Measurements from ENCODE around the gene SLC43A3.

SLC43A3 gene

GRCh38 chr11:57426929-57427726 lies at the start of gene SLC43A3:
TSS of gene SLC43A3 (minus strand) at chr11:57427121. CDS start at chr11:57426172, 949 bp downstream.
- in situ Hi-C loops (cut with MboI; ENCODE audit: low sequenced_read_pairs), result no loop called here

GRCh38 chr11:57476047-57476756 lies 49.3 kb upstream of the SLC43A3 start:
- in situ Hi-C loops (cut with MboI; ENCODE audit: low sequenced_read_pairs), result no loop called here

- in situ Hi-C loops (cut with MboI; ENCODE audit: low sequenced_read_pairs), result no loop called here
Observed at GRCh38 chr11:57475671-57476046, 48.7 kb upstream of the SLC43A3 start.

- in situ Hi-C loops (cut with MboI; ENCODE audit: low sequenced_read_pairs), result no loop called here
Observed at GRCh38 chr11:57475191-57475590, 48.3 kb upstream of the SLC43A3 start.

GRCh38 chr11:57474803-57475115 lies 47.8 kb upstream of the SLC43A3 start:
- in situ Hi-C loops (cut with MboI; ENCODE audit: low sequenced_read_pairs), result no loop called here

GRCh38 chr11:57474017-57474802 lies 47.3 kb upstream of the SLC43A3 start:
- in situ Hi-C loops (cut with MboI; ENCODE audit: low sequenced_read_pairs), result no loop called here

- in situ Hi-C loops (cut with MboI; ENCODE audit: low sequenced_read_pairs), result no loop called here
Observed at GRCh38 chr11:57473285-57473841, 46.4 kb upstream of the SLC43A3 start.

GRCh38 chr11:57471496-57471895 lies 44.6 kb upstream of the SLC43A3 start:
- in situ Hi-C loops (cut with MboI; ENCODE audit: low sequenced_read_pairs), result no loop called here

- in situ Hi-C loops (cut with MboI; ENCODE audit: low sequenced_read_pairs), result no loop called here
Observed at GRCh38 chr11:57469268-57469667, 42.3 kb upstream of the SLC43A3 start.

- in situ Hi-C loops (cut with MboI; ENCODE audit: low sequenced_read_pairs), result no loop called here
Observed at GRCh38 chr11:57468276-57468675, 41.4 kb upstream of the SLC43A3 start.

- in situ Hi-C loops (cut with MboI; ENCODE audit: low sequenced_read_pairs), result no loop called here
Observed at GRCh38 chr11:57467508-57468157, 40.7 kb upstream of the SLC43A3 start.

- in situ Hi-C loops (cut with MboI; ENCODE audit: low sequenced_read_pairs), result no loop called here
Observed at GRCh38 chr11:57466680-57467079, 39.8 kb upstream of the SLC43A3 start.

GRCh38 chr11:57464539-57465181 lies 37.7 kb upstream of the SLC43A3 start:
- in situ Hi-C loops (cut with MboI; ENCODE audit: low sequenced_read_pairs), result no loop called here

GRCh38 chr11:57463671-57464538 lies 37.0 kb upstream of the SLC43A3 start:
- in situ Hi-C loops (cut with MboI; ENCODE audit: low sequenced_read_pairs), result no loop called here

- in situ Hi-C loops (cut with MboI; ENCODE audit: low sequenced_read_pairs), result no loop called here
Observed at GRCh38 chr11:57462597-57462996, 35.7 kb upstream of the SLC43A3 start.

GRCh38 chr11:57461841-57462489 lies 35.0 kb upstream of the SLC43A3 start:
- in situ Hi-C loops (cut with MboI; ENCODE audit: low sequenced_read_pairs), result no loop called here

- in situ Hi-C loops (cut with MboI; ENCODE audit: low sequenced_read_pairs), result no loop called here
Observed at GRCh38 chr11:57460758-57461749, 34.1 kb upstream of the SLC43A3 start.

Measured in hTERT RPE-1 (cell line).